Gastroesophageal sphincter (tissue), 4 donors: Measurements from ENCODE around the gene NFATC2. TPM values are rescaled to one million over a fixed set of nuclear protein-coding genes. Genes with fewer than 3 reads are reported as not detected.

Source experiments
- ATAC-seq: fragments of 150-250 bp; one replicate; pipeline ENCODE4 v1.9.1; 2016; ENCODE audit warnings: mild to moderate bottlenecking, moderate library complexity
- H3K27ac ChIP-seq, 4 donors: fragments of 200-600 bp; sonication (generic) in 3 of 4; 1 replicate in 3 of 4; 2 replicates in 1 of 4; pipeline ENCODE4 v1.5.1; 2016 to 2019
- H3K27me3 ChIP-seq: fragments of 200-600 bp; sonication (generic); one replicate; pipeline ENCODE4 v1.5.1; 2019
- H3K36me3 ChIP-seq, 2 donors: fragments of 200-600 bp; sonication (generic); one replicate each; pipeline ENCODE4 v1.5.1; 2019; ENCODE audit warnings: control low read depth in 1 of 2
- H3K4me1 ChIP-seq, 3 donors: fragments of 200-600 bp; sonication (generic); 1 replicate in 2 of 3; 2 replicates in 1 of 3; pipeline ENCODE4 v1.5.1; 2016 to 2019; ENCODE audit warnings: control low read depth in 2 of 3
- H3K4me3 ChIP-seq, 2 donors: fragments of 200-600 bp; sonication (generic); one replicate each; pipeline ENCODE4 v1.5.1; 2019; ENCODE audit warnings: mild to moderate bottlenecking in 1 of 2, moderate library complexity in 1 of 2
- H3K9me3 ChIP-seq, 3 donors: fragments of 200-600 bp; sonication (generic); one replicate each; pipeline ENCODE4 v1.5.1; 2017 to 2019; ENCODE audit warnings: control low read depth in 2 of 3
- CTCF ChIP-seq, 4 experiments: fragments of 200-600 bp in 2 of 4; fragments of 450-650 bp in 2 of 4; sonication (generic) in 1 of 4; IDR thresholded peaks; one replicate each; pipeline ENCODE4 v1.5.1; 2017 to 2019; ENCODE audit warnings: antibody characterized with exemption in 4 of 4, mild to moderate bottlenecking in 2 of 4, moderate library complexity in 2 of 4
- EP300 ChIP-seq: sonication (generic); formaldehyde crosslinking; IDR thresholded peaks from one replicate; pipeline ENCODE4 v1.6.1; 2017; ENCODE audit warnings: antibody characterized with exemption, mild to moderate bottlenecking
- POLR2A ChIP-seq, 2 donors: fragments of 450-650 bp; IDR thresholded peaks; one replicate each; pipeline ENCODE4 v1.6.1; 2017; ENCODE audit warnings: antibody characterized with exemption in 2 of 2, mild to moderate bottlenecking in 2 of 2, moderate library complexity in 1 of 2
- POLR2AphosphoS5 ChIP-seq: sonication (generic); formaldehyde crosslinking; IDR thresholded peaks from one replicate; pipeline ENCODE4 v1.6.1; 2017; ENCODE audit warnings: antibody characterized with exemption
- WGBS, 2 donors: methylation state at CpG; one replicate each; pipeline ENCODE4 v1.1.5; 2018; ENCODE audit warnings: low coverage in 1 of 2; 5-methylcytosine and 5-hydroxymethylcytosine counted together
- total RNA-seq, 4 donors: library from RNA; depleted of rRNA; stranded (reverse); fragments of >200 nt; gene quantifications; one replicate each; pipeline ENCODE4 v1.1.0, GENCODE V29; 2016

The NFATC2 gene
- total RNA-seq, 4 donors from 2014 or later: 4.4 to 20.2 (median 9.0) TPM

GRCh38 chr20:51439160-51439689 is 103.3 kb downstream of the NFATC2 start:
- Histone ChIP-seq H3K4me1 (no peaks in the 10 kb centered on the region), H3K27ac (no peak overlapping the region), H3K9me3 (no peaks in the 10 kb centered on the region), H3K27me3 (no peaks in the 10 kb centered on the region), H3K36me3 (peaks cover 0 to 15% of the 10 kb centered on the region in 2 donors), H3K4me3 (no peak overlapping the region)
- TF ChIP-seq POLR2AphosphoS5 (no peak), POLR2A (IDR thresholded peaks at IDR 0.05) (no peak), EP300 (no peak), CTCF (IDR thresholded peaks at IDR 0.05) (no peak)
- WGBS, 2 donors: 86 to 100% methylated on average over 1 of the region's 9 CpGs
- no peak for ATAC-seq

DNA sequence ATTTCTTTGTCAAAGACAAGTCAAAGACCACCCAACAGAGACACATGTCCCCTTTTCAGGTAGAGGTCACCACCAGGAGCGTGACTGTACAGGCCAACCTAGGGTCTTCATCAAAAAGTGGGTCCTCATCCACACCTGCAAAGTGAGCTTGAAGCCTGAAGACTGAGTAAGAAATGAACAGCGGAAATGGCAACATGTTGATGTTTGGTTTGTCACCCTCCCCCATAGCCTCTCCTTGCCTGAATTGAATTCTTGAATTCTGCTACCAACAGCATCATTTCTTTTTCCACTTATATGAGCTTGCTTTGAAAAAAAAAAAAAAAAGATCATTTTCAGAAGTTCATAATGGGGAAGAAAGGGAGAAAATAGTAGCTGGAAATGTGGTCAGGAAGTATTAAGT is 104.4 kb downstream of the NFATC2 start:
- no peak overlapping the region for H3K4me3 ChIP-seq
- no peak for TF ChIP-seq CTCF (IDR thresholded peaks at IDR 0.05)
- no peak for ATAC-seq

GRCh38 chr20:51437182-51437924 is 105.2 kb downstream of the NFATC2 start:
- Histone ChIP-seq H3K27me3 (no peaks in the 10 kb centered on the region), H3K9me3 (no peaks in the 10 kb centered on the region), H3K36me3 (peaks cover 0 to 32% of the 10 kb centered on the region in 2 donors), H3K4me1 (no peaks in the 10 kb centered on the region), H3K27ac (no peak overlapping the region), H3K4me3 (no peak overlapping the region)
- 93% methylated on average over 6 to 7 of the region's 7 CpGs for WGBS, 2 donors
- TF ChIP-seq CTCF (IDR thresholded peaks at IDR 0.05): no peak
- no peak for TF ChIP-seq POLR2AphosphoS5
- TF ChIP-seq POLR2A (IDR thresholded peaks at IDR 0.05): no peak
- TF ChIP-seq EP300: no peak
- no peak for ATAC-seq

More for the DNA sequence above, 104.4 kb downstream of the NFATC2 start:
- Histone ChIP-seq H3K36me3 (peaks cover 0 to 24% of the 10 kb centered on the region in 2 donors), H3K27ac (no peak overlapping the region), H3K4me1 (no peaks in the 10 kb centered on the region), H3K27me3 (no peaks in the 10 kb centered on the region), H3K9me3 (no peaks in the 10 kb centered on the region)
- 95 to 100% methylated on average over 2 of the region's 2 CpGs for WGBS, 2 donors

GRCh38 chr20:51434580-51435247 is 107.8 kb downstream of the NFATC2 start:
- Histone ChIP-seq H3K4me3 (no peak overlapping the region), H3K9me3 (no peaks in the 10 kb centered on the region), H3K27ac (no peak overlapping the region), H3K4me1 (no peaks in the 10 kb centered on the region), H3K27me3 (no peaks in the 10 kb centered on the region), H3K36me3 (peaks cover 0 to 44% of the 10 kb centered on the region in 2 donors)
- WGBS, 2 donors: 82 to 95% methylated on average over 5 to 6 of the region's 6 CpGs
- no peak for ATAC-seq
- TF ChIP-seq POLR2AphosphoS5 (no peak), POLR2A (IDR thresholded peaks at IDR 0.05) (no peak), CTCF (IDR thresholded peaks at IDR 0.05) (no peak), EP300 (no peak)

DNA sequence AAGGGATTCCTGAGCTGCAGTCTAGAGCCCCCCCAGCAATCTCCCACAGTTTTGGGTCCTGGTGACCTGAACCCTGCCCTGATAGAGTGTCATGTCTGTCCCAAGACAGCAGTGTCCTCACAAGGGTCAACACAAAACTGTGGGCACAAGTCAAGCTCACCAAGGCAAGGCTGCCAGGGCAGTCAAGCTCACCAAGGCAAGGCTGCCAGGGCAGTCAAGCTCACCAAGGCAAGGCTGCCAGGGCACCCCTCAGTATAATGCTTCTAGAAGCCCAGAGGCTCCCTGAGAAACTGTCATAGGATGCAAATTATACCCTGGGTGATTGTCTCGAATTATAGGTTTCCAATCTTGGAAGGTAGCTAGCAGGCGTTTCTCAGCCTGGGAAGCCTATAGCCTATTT is 108.5 kb downstream of the NFATC2 start:
- 100% methylated on average over 2 of the region's 2 CpGs for WGBS, 2 donors
- H3K4me1 ChIP-seq: peaks cover 0 to 3% (median 0%) of the 10 kb centered on the region in 3 donors
- H3K9me3 ChIP-seq: no peaks in the 10 kb centered on the region
- H3K27me3 ChIP-seq: no peaks in the 10 kb centered on the region
- no peak for TF ChIP-seq POLR2AphosphoS5
- TF ChIP-seq CTCF (IDR thresholded peaks at IDR 0.05): no peak
- TF ChIP-seq POLR2A (IDR thresholded peaks at IDR 0.05): no peak
- no peak for TF ChIP-seq EP300
- H3K4me3 ChIP-seq: no peak overlapping the region
- ATAC-seq: no peak
- H3K27ac ChIP-seq: no peak overlapping the region
- peaks cover 0 to 44% of the 10 kb centered on the region in 2 donors for H3K36me3 ChIP-seq
